ENCODE data around the gene CHCHD3.
"Not testable (repeated sequence)": the region's sequence is repeated elsewhere in the genome, so short reads cannot be mapped to it uniquely, and the experiment has no call there.

Gene CHCHD3

DNA sequence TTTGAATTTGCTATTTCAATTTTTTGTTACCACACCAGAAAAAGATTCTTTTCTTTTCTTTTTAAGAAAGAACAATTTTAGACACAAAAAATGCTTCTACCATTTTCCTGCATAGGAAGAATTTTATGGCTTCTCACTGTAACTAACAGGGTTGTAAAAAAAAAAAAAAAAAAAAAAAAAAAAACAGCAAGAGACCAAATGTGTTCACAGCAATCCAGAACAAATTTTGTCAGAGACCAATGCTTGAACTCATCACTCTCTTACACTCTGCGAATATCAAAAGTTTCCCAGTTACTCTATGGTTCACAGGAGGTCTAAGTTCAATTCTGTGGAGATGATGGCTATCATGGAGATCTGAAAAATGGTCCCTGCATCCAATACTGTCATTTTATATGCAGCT lies 84.4 kb downstream of the CHCHD3 start:
- DNase-seq: no peak

DNA sequence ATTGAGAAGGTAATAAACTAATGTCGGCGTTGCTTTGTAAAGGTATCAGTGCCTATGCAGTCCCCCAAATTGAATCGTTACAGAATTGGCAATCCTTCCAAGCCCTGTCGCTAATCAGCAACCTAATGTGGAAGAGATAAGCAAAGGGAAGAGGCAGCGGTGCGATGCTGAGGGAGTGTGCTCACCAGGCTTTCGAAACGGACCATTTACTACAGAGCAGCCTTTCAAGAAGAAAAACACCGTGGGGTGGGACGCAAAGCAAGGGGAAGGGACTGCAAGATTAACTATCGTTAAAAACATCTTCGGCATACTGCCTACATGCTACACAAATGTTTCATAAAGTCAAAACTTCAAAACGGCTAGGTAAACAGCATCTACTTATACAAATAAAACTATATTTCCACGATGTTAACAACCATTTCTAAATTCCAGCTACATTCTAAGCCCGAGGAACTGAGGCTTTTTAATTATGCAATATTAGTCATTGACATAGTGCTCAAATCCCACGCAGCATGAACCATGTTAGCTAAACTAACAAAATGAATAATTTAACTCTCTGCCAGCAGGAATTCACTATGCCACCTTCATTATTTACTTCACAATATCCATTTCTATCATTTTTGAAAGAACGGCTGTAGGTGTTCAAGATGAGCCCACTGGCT lies 85.2 kb downstream of the CHCHD3 start:
- DNase-seq: no peak

DNA sequence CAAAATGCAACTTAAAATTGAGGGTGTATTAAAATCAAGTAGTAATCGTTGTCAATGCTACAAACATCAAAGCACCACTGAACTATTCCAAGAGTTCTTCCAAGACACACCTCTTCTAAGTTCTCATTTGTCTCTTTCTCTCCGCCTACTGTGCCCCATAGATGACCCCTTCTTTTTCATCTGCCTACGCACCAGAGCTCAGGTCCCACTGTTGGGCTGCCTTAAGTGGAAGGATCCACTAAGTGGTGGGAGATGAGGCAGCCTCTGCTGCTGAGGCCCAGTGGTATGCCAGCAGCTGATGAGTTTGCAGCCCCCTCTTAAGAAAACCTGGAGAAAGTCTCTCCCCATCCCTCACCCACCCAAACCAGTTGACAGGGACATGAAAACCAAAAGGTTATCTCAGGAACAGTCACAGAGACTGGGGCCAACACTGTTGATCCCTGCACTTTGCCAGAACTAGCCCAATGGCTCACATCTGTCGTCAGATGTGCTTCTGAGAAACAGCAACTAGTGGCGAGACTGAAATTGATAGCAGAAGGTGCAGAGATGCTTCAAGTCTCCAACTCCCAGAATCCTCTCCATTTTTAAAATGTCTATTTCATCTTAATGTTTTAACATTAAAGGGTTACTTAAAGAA lies 88.4 kb downstream of the CHCHD3 start:
- no peak for DNase-seq

DNA sequence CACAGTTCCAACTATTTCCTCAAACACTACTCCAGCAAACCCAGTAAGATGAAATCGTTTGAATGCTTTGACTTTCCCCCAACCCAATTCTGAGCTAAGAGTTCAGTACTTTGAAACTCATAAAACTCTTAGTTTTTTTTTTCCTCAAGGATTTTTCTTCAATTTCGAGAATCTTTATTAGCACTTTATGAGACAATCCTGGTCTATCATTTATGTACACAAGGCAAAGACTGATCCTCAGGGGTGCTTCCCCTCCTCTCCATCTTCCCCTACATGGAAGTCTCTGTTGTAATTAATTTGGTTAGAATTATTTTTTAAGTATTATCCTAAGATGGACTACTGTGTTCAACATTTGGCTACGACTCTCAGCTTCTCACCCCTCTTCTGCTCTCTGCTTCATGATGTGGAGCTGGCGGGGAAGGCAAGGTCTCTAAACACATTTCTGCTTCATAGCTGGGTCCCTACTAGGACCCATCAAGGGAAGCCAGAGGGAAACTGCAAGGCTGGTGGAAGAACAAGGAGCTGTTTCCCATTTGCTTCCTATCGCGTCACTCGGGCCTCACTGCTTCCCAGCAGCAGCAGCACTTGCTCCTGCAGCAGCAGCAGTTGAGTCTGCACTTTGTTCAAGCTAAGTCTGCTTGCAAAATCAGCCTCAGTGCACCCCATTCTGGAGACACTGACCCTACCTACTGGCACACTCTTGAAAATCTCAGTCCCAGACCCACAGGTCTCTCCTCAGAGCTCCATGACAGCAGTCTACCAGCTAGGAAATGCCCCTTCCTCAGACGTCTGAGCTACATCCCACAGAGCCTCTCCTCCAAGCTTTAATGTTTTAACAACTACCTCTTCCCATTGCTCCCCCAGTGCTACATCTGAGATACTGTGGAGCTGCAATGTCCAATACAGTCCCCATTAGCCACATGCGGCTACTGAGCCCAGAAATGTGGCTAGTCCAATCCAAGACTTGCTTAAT lies 90.0 kb downstream of the CHCHD3 start:
- DNase-seq: no peak

DNA sequence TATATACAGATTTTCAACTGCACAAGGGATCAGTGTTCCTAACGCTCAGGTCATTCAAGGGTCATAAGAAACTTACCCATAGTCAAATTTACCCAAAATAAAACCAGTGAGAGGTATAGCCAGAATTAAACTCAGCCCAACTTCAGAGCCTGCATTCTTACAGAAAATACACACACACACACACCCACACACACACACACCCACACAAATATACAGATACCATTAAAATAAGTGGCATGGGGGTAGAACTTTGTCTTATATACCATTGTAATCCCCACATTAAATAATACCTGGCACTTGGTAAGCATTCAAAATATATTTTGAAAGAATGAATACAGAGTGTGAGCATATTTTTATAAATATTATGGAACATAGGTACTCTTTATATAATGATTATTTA lies 93.8 kb downstream of the CHCHD3 start:
- no peak for DNase-seq

DNA sequence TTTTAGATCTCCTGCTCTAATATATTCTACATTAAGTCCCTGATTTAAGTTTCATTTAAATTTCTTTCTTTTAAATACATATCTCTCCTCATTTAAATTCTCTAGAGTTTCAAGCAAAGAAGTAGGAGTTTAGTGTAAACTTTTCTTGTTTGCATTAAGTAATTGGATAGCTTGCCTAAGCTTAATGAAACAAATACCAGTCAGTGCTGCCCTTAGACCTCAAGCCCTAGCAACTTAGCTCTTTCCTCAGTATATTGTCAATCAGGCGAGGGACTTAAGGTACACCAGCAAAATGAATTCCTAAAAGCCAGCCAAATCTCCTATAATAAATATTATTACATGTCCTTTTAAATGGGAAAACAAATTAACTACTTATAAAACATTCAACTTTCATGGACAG lies 101.5 kb downstream of the CHCHD3 start:
- no peak for DNase-seq

DNA sequence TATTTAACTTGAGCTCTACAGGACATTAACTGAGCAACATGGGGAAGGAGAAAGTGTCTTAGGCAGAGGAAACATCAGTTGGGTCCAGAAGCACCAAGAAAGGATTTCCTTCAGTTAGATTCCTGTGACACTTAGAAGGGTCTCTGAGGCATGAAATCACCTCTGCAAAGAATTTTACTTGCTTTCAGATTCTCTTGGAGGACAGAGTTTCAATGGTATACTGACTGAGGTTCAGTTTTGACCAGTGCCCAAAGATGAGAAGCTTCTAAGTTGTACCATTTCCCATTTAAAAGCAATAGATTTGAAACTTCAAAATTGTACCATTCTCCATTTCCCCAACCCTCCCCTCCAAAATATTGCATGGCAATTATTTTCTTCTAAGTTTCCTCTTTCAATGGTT lies 102.4 kb downstream of the CHCHD3 start:
- no peak for DNase-seq

DNA sequence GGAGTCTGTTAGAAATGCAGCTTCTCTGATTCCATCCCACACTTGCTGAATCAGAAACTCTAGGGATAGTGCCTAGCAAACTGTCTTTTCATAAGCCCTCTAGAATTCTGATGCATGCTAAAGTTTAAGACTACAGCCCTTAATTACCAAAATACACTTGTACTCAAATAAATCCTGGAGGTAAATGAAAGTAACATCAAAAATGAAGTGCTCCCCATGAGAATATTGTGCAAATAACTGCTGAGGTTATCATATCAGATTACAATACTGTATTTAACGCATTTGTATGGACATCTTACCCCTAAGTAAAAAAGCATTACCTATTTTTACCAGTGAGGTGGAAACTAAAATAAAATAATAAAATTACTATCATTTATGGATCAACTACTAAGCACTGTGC lies 104.7 kb downstream of the CHCHD3 start:
- DNase-seq: no peak

DNA sequence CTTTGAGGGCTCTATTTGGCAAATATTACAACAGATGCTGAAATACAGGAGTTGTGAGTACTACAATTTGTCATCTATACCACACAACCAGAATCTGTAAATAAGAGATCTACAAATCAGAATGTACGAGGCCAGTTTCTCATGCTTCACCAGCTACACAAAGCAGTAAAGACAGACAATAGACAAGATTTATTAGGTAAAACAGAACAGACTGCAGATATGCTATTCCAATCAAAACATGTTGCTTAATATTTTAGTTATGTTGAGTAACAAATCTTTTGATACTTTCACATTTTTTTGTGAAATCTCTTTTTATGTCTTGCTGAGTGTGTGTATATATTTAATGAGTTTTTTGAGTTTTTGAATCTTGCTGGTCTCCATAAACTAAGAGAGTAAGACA lies 109.1 kb downstream of the CHCHD3 start:
- no peak for DNase-seq

DNA sequence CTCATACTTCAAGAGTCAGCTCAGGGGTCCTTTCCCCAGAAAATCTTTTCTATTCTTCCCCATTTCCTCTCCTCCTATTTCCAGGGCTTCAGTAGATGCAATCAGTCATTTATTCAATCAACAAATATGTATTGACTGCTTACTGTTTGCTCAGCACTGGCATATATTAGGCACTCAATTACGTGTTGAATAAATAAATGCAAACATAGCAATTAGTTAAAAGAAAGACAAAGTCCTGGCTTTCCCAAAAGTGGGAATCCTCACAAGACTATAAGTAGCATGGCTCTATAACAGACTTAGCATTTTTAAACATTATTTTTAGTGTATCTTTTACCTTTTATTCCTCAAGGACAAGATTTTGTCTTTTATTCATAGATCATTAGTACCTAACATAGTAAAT lies 111.6 kb downstream of the CHCHD3 start:
- no peak for DNase-seq

DNA sequence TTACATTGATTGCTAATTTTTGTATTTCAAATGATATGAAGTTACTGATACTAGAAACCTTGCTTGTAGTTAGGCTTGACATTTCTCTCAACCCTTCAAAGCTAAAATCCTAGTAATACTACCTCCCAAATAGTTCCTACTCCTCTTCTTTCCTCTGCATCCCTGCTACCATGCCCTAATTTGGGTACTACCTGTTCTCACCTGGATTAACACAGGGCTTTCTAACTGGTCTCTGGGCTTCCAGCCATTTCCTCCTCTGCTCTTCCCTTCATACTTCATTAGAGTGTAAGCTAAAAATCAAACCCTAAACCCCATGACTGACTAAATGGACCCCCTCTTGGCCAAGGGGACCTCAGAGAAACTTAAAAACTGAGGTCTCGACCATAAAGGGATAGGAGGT lies 112.4 kb downstream of the CHCHD3 start:
- DNase-seq: no peak

DNA sequence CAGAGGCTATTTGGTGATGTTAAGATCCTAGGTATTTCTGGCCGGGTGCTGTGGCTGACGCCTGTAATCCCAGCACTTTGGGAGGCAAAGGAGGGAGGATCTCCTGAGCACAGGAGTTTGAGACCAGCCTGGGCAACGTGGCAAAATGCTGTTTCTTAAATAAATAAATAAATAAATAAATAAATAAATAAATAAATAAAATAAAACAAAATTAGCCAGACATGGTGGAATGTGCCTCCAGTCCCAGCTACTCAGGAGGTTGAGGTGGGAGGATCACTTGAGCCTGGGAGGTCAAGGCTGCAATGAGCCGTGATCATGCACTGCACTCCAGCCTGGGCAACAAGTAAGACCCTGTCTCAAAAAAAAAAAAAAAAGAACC lies 114.4 kb downstream of the CHCHD3 start:
- not testable (repeated sequence) for DNase-seq

DNA sequence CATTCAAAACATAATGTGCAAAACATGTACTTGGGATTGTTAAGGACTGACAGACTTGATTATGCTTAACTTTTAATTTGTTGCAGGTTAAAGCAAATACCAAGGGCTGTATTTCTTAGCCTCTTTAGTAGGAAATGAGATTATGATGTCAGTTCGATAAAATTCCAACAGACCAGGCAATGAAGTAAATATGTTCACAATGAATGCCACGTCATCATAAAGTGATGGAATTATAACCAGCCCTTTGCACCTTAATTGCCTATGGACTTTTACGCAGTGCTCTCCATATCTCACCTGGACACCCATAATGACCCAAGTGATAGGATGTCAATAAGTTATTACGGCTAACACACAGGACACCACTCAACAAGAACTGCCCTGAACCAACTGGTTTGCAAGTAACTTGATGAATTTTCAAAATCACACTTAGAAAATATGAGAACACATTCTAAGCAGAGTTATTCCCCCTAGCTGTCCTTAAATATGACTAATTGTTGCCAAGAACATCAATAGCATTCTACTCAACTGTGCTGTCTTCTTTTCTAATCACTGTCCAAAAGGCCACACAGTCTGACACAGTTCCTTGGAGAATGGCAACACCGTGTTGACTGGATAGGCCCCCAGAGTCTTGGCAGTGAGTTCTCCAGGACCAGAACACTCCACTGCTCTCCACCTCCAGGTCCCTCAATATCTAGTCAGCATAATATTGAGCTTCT lies 115.0 kb downstream of the CHCHD3 start:
- DNase-seq: no peak

DNA sequence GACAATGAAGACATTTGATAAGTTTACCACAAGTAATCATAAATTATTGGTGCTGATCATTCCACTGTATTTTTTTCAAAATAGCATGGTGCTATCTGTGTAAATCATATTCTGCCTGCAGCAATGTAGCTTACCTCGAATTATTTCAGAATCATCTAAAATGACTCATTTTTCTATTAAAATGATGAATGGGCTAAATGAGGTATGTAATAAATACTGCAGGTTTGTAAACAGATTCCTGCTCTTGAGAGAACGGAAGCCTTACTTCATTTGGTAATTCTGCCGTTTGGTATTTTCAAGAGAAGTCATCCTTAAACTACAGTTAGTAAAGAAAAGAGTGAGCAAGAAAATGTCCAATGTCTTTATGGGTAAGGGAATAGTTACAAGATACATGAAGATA lies 115.9 kb downstream of the CHCHD3 start:
- no peak for DNase-seq

DNA sequence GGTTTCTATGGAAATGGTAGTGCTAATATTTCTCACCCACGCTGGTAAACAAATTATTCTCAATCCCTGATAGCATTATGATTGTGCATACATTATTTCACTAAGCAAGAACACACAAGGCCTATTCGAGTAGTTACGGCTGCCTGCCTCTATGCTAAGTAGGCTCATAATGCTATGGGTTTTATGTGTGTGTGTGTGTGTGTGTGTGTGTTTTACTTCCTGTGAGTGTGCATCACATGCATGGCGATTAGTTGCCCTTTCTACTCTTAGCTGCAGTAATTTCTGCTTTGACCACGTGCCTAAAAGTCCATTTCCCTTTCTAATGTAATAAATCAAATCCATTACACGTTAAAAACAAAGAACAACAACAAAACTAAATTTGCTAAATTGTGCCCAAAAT lies 117.0 kb downstream of the CHCHD3 start:
- no peak for DNase-seq

DNA sequence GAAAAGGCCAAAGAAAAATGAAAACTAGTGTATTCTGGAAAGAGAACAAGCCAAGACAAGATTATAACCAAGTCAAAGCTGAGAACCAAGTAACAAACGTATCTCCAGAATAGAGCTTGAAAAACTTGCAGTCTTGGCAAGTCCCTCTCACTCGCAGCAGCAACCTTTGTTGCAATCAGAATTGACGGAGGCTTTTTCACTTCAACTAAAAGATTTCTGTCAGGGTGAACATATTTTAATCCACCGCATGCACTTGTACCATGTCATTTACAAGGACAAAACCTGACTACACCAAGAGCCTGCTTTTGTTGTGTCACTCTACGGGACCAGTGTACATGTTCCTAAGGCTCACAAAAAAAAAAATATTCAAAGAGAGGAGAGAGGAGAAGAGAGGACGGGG lies 122.0 kb downstream of the CHCHD3 start:
- DNase-seq: no peak

DNA sequence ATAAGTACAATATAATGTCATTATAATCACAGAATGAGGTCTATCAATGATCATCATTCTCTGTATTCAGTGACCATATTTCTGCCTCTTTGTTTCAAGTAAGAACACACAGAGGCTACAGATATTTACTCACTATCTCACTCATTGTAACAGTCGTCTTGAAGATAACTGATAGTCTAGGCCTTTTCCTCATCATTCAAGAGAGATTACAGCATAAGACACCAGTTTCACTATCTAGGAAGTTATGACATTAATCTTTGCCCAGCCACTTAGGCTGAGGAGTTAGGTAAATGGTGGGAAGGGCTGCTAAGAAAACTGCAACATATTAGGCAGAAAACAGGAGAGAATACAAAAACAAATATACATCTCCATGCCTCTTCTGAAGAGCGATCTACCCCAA lies 125.3 kb downstream of the CHCHD3 start:
- DNase-seq: no peak

DNA sequence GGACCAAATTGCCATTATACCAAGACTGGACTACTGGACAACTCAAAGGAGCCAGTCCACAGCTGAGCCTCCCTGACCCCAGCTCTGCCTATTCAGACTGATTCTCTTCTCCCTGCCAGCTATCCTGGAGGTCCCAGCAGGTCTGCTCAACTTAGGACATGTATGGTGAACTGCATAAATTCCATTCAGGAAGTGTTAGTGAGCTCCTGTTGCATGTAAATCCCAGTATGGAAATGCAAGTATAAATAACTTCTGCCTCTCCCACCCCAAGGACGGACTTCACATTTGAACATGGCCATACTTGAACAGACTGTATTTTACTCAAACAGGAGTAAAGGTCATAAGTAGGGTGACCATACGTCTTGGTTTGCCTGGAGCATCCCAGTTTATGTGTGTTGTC lies 128.4 kb downstream of the CHCHD3 start:
- no peak for DNase-seq

DNA sequence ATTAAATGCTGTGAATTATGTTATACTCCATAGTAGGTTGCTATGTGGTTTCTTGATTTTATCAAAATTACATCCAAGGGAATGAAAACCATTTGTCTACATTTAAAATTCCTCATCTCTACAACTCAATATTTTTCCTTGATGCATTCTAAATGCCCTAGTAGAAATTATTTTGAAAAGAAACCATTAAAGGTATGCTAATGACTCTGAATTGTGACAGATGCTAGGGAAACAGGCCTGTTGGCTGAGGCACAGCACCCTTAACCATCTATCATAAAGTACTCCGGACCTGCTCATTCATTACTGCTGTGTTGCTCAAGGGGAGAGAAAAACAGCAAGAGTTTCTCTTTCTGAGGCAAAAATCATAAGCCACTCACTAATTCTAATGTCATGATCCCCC lies 131.2 kb downstream of the CHCHD3 start:
- DNase-seq: no peak

DNA sequence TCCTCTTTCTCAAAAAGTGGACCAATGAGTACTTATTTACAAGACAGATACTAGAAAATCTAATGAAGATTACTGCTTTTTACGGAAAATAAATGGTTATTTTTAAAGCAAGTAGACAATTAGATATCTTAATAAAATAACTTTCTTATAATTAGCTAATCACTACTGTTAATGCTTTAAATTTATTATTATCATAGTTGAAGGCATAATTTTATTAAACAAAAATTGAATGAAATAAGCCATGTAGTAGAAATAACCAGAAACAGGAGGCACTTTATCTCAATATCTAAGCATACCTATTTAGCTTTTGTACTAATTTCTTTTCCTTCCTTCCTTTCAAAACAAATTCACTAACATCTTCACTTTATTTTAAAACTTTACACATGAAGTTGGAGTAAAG lies 134.9 kb downstream of the CHCHD3 start:
- no peak for DNase-seq

DNA sequence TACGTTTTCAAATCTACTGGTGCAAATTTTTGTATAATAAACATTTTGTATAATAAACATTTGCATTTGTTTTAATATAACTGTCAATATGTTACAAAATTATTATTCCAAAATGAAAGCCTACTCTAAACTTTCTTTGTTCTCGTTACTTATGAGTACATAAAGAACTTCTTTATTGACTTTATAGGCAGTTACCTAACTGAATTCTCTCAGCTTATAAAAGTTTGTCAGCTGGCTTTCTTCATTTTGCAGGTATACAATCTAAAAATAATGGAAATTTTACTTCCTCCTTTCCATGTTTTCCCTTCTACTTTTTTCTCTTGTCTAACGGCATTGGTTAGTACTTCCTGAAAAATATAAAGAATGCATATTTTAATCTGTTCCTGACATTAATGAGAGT lies 137.1 kb downstream of the CHCHD3 start:
- no peak for DNase-seq

DNA sequence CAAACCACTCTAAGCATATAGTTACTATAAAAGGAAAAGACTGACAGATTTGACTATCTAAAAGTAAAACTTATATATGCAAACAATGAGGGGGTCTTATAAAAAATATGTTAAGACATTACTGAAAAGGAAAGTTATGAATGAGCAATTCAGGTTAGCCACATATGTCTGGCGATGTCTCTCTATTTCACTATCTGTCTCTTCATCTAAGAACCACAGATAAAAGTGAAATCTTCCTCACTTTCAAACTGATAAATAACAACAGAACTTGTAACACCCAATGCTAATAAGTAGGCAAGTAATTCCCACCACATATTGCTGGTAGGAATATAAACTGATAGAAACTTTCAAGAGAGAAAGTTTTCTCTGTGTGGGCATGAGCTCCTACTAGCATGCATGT lies 138.2 kb downstream of the CHCHD3 start:
- no peak for DNase-seq

DNA sequence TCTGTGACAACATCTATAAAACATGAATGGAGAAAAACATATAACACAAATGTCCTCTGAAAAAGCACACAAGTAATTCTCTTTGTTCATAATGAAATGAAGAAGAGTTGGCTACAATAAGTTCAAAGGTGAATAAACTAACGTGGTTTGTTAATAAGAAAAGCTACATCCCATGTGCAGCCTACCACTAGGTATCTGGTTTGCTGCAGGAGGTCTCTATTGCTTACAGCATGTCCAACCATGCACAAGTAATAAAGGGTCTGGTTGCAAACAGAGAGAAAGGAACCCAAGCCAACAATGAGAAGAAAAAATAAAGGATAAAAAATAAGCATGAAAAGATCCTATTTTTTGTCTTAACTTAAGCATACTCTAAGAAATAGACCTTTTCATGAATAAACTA lies 139.2 kb downstream of the CHCHD3 start:
- DNase-seq: no peak

Data from SIG-M5 (cell line).